DLD1 (cell line): ENCODE results near the gene HIC1.

Experiments
- in situ Hi-C: cut with HindIII; loops from 2 replicates; pipeline ENCODE4 v1.10.0; 2017; ENCODE audit warnings: low sequenced_read_pairs

HIC1 gene

DNA sequence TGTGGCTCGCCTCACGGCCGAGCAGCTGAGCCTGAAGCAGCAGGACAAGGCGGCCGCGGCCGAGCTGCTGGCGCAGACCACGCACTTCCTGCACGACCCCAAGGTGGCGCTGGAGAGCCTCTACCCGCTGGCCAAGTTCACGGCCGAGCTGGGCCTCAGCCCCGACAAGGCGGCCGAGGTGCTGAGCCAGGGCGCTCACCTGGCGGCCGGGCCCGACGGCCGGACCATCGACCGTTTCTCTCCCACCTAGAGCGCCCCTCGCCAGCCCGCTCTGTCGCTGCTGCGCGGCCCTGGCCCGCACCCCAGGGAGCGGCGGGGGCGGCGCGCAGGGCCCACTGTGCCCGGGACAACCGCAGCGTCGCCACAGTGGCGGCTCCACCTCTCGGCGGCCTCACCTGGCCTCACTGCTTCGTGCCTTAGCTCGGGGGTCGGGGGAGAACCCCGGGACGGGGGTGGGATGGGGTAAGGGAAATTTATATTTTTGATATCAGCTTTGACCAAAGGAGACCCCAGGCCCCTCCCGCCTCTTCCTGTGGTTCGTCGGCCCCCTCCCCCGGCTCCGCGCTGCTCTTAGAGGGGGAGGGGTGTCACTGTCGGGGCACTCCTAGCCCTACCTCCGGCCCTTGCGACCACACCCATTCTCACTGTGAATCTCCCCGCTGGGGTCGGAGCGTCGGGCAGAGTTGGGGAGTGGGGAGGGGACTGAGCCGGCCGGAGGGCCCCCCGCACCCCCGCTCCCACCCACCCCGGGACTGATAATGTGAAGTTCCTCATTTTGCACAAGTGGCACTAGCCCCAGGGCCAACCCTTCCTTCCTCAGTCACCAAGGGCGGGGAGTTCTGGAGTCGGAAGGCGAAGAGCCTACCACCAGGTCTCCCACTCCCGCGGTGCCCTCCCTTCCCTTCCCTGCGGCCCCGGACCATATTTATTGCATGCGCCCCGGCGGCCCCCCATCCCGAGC is 4.0 kb downstream of the HIC1 start:
- in situ Hi-C loops, result no loop called here

DNA sequence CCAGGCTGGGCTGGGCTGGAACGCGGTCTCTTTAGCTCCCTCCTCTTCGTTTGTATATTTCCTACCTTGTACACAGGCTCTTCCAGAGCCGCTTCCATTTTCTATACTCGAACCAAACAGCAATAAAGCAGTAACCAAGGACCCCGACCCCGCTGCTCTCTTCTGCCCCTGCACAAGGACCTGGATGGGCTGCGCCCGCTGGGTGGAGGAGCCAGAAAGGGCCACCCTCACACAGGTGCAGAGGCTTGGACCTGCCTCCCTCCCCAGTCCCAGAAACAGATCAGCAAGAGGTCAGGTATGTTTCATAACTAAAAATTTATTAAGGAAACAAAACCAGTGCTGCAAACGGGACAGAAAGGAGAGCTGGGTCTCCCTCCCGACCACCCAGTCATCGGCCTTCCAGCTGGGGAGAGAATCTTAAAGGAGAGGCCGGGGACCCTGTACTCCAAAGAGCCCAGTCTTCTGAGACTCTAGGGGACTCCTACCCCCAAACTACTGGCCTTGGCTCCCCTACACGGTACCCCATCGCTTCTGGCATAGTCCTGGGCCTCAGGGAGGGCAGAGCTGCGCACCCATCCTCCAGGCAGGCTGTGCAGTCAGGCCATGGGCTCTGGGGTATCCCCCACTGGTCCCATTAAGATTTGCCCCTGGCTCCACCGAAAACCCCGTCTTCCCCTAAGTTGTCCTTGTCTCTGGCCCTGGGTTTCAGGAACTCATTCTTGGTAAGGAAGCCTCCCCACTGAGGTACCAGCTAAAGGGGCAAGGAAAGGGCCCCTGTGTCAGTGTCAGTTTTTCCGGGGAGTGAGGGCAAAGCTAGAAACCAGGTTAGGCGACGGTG is 4.9 kb downstream of the HIC1 start:
- in situ Hi-C loops, result no loop called here

GRCh38 chr17:2060385-2060658 is 5.4 kb downstream of the HIC1 start:
- in situ Hi-C loops, result no loop called here

GRCh38 chr17:2060681-2061440 is 6.0 kb downstream of the HIC1 start:
- in situ Hi-C loops, result no loop called here

DNA sequence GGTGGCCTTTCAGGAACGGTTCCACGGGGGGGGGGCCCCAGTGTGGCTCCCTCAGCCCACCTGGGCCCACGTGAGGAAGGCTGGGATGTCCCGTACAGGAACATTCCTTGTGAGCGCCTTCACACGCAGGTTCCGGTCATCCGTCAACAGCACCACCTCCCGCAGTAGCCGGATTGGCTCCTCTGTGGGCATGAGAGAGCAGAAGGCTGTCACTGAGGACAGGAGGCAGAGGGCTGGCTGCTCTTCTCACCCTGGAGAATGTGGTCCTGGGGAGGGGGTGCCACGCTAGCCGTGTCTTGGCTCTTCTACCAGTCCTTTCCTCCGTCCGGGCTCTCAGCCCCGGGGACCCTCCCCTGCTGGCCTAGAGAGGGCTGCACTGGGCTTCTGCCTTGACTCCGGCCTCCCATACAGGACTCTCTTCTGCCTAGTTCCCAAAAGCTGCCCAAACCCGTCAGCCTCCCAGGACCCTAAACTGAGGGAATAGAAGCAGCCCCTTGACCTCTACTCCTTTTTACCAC is 6.6 kb downstream of the HIC1 start:
- in situ Hi-C loops, result no loop called here

DNA sequence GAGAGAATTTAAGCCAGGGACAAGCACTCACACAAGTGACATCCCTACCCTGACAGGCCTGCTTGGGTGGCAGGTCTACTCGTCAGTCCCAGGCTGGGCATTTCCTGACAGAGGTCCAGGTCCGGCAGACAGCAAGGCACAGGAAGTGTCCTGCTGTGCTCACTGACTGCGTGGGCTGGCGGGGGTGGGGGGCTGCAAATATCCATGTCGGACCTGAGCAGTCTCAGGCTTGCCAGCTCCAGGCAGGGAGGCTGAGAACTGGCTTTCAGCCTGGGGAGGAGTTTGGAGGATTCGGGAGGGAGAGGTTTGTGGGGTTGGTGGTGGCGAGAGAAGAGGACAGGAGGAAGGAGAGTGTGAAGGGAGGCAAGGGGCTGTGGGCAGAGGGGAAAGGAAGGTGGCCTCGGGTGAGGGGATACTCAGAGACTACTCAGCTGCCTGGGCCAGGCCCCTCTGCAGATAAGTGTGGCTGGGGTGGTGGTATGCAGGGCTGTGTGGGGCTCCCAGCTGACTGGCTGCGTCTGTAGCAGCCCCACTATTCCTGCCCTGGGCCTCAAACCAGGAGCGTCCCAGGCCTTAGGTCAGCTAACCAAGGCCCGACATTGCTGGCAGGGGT is 7.8 kb downstream of the HIC1 start:
- in situ Hi-C loops, result no loop called here

GRCh38 chr17:2063261-2064146 is 8.6 kb downstream of the HIC1 start:
- in situ Hi-C loops, result no loop called here

GRCh38 chr17:2064147-2064489 is 9.2 kb downstream of the HIC1 start:
- in situ Hi-C loops, result no loop called here

GRCh38 chr17:2064520-2064971 is 9.6 kb downstream of the HIC1 start:
- in situ Hi-C loops, result no loop called here

DNA sequence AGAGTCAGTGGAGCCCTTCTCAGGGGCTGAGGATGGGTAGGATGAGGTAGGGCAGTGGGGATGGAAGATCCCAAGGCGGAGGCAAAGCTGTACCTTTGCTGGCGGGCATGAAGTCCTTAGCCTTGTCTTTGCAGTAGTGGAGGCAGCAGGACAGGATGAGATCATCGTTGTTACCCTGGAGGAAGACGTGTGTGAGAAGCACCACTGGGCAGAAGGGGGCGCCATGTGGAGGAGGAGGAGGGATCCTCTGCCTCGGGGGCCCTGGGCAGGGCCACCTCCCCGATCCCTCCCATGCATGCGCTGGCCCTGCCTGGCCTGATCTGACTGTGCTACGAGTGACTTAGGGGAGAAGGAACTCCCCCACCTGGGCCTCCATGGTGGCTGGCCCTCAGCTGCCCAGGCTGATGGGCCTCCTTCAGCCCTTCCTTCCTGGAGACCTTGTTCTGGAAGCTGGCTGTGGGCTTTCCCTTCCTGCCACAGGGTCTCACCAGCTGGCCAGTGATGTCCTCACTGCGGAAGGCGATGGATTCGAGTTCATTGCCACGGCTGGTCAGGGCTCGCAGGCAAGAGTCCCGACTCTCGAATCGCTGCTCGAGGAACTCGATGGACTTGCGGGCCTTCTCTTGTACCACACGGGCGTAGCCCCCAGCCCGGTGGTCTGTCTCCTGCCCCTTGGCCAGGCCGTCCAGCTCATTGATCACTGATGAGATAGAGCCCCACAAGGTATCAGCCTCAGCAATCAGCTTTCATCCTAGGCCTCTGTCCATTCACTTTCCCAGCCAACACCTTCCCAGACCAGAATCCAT is 10.3 kb downstream of the HIC1 start:
- in situ Hi-C loops, result no loop called here

DNA sequence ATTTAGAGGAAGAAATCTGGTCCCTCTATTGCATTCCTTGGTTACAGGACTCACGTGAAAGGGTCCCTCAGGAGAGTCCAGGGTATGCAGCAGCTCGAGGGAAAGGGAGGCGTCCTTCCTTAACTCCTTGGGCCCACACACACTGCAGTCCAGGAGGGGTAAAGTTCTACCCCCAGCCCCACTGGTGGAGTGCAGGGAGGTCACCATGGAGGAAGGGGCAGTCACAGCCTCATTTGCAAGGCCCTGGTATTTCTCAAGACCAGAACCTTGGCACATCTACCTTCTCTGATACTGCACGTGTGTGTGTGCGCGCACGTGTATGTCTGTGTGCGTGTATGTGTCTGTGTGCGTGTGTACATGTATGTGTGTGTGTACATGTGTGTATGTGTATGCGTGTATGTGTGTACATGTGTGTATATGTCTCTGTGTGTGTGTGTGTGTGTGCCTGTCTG is 11.1 kb downstream of the HIC1 start:
- in situ Hi-C loops, result no loop called here

GRCh38 chr17:2067048-2067561 is 12.2 kb downstream of the HIC1 start:
- in situ Hi-C loops, result no loop called here

DNA sequence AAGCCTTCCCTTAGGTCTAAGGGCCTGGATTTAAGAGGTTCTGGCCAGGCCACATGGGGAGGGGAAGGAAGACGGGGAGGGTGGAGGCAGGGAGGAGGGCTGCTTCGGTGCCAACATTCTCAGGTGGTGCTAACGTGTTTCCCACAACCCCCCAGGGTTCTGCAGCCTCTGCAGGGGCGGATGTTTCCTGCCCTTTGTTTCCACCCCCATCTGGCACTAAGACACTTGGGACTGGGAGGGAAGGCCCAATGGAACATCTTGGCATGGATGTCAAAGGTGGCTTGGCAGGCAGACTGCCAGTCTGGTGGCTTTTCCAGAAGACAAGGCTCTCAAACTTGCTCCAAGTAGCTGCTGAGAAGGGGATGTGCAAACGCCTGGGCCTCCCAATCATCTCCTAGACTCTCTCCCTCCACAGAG is 12.7 kb downstream of the HIC1 start:
- in situ Hi-C loops, result no loop called here

GRCh38 chr17:2068031-2068518 is 13.2 kb downstream of the HIC1 start:
- in situ Hi-C loops, result no loop called here

DNA sequence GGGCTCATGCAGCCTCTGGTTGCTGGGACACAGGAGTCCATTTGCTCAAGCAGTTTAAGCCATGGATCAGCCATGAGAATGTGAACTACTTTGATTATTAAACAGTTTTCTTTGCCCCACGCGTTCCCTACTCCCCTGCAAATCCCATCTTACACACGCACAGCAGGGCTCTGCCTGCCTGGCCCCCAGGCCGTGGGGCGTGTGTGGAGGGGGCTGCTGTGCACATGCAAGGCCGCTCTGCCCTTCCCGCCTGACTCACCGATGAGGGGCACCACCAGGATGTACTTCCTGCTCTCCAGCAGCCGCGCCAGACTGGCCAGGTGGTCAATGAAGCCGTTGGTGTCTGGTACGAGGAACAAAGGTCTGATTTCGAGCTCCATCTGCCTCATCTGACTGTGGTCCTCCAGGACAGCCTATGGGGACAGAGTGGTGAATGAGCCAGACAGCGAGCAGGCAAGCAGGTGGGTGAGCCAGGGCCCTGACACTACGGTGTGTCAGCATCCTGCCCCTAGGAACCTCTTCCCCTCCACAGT is 13.7 kb downstream of the HIC1 start:
- in situ Hi-C loops, result no loop called here

DNA sequence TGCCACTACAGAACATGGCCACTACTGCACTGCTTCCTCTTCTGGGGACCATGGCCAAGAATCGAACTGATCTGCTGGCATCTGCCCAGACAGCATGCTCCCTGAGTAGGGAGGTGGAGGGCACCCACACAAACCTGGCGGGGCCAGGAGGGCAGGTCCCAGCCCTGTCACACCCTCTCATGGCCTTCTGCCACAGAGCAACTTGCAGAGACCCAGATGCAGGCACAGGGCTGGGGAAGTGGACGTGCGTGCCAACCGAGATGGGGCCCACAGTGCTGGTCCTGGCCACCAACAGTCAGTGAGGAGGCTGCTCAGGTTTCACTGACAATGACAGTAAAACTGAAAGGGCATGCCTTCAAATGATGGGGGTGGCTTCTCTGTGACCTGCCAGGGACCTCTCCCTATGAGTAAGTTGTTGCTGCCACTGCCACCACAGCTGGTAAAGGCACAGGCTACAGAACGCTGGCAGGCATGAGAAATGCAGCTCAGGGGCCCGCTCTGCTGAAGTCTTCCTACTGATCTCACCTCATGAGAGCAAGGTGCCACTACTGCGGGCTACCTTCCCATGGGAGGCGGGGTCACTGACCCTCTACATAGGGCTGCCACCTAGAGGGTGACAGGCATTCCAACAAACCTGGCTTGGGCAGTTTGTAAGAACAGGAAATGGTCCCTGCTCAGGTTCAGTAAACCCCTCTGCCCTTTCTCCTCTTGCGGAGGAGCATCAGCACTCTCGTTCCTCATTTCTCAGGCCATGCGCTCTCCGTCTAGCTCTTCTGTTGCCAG is 15.5 kb downstream of the HIC1 start:
- in situ Hi-C loops, result no loop called here

- in situ Hi-C loops, result no loop called here
Observed at GRCh38 chr17:2071024-2071385, 16.1 kb downstream of the HIC1 start.
